GM12875 (cell line): Measurements from ENCODE around the gene PIKFYVE.

Source experiments
- H3K4me3 ChIP-seq: one replicate; pipeline ENCODE4 v1.5.1; 2011; ENCODE audit warnings: low read depth, low read length, control low read depth
- CTCF ChIP-seq: IDR thresholded peaks from 2 replicates; pipeline ENCODE4 v1.5.1; 2011; ENCODE audit warnings: low read depth, mild to moderate bottlenecking, control low read depth, inconsistent platforms, low read length, moderate library complexity, borderline replicate concordance; ENCODE audit not compliant: insufficient read depth

The PIKFYVE gene

GRCh38 chr2:208304695-208305094, 38.6 kb downstream of the PIKFYVE start:
- no peak for TF ChIP-seq CTCF

GRCh38 chr2:208306291-208306690, 40.2 kb downstream of the PIKFYVE start:
- no peak overlapping the region for H3K4me3 ChIP-seq
- TF ChIP-seq CTCF = no peak

More at GRCh38 chr2:208304695-208305094, 38.6 kb downstream of the PIKFYVE start:
- no peak overlapping the region for H3K4me3 ChIP-seq

- TF ChIP-seq CTCF = no peak
- H3K4me3 ChIP-seq = no peak overlapping the region
These were observed 45.3 kb downstream of the PIKFYVE start for GRCh38 chr2:208311321-208311720.

- TF ChIP-seq CTCF = no peak
- H3K4me3 ChIP-seq = no peak overlapping the region
These were observed 45.9 kb downstream of the PIKFYVE start for GRCh38 chr2:208311954-208312353.

GRCh38 chr2:208315081-208315788, 49.2 kb downstream of the PIKFYVE start:
- H3K4me3 ChIP-seq = no peak overlapping the region
- no peak for TF ChIP-seq CTCF

- H3K4me3 ChIP-seq = no peak overlapping the region
- TF ChIP-seq CTCF = no peak
These were observed 52.1 kb downstream of the PIKFYVE start for GRCh38 chr2:208318127-208318526.

- no peak overlapping the region for H3K4me3 ChIP-seq
- no peak for TF ChIP-seq CTCF
These were observed 53.3 kb downstream of the PIKFYVE start for GRCh38 chr2:208319391-208319790.
